NCI-H82 (cell line): ENCODE results near the gene DHH.

Source experiments
- DNase-seq: peaks from one replicate; lab custom pipeline; 2025; lab: John Stamatoyannopoulos, UW

Gene DHH

DNA sequence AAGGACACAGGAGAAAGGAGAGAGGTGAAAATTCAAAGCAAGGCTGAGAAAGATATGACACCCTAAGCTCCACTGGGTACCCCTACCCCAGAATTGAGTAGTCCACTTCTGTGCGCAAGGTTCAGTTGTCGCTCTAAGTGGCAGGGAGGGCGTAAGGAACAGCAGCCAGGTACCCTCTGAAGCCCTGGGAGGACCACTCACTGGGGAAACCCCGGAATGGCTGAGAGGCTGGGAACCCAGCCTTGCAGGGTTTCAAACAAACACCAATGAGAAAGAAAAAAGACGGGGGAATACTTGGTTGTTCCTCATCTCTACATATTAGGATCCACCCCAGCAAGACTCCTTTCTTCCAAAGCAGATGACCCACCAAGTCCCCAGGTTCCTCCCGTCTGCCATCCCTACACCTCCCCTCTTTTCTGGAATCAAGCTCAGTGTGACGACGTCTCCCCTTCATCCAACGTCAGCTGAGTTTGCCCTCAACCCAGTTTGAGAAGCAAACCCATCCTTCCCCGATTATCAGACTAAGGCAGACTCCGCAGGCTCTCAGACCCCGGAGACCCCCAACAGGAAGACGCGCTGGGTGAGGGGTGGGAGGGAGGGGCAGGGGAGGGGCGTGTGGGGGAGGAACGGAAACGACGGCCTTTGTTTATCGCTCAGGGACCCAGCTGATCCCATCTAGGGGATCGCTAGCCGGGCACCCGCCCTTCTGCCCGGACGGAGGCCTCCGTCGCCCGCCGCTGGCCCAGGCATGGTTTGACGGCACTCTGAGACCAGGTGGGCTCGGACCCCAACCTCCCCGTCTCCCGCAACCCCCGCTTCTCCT, 15.3 kb upstream of the DHH start:
- DNase-seq = peak; percentile 68

DNA sequence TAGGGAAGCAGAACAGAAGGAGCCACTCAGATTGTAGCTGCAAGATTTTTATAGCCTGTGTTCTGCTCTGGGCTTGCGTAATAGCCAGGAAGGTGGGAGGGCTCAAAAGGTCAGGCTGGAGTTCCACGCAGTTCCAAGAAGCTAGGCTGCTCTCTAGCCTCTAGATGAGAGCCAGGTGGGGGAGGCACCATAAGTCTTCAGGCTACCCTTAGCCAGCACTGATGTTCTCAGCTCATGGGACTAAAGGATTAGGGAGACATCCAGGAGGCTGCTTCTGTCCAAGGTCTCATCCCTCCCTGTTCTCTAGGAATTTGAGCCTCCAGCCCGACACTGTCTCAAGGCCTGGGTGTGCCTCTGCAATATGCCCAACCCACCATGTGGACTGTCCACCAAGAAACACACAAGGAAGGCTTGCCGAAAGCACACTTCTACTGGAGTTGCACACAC, 14.4 kb upstream of the DHH start:
- DNase-seq = peak; percentile 74

DNA sequence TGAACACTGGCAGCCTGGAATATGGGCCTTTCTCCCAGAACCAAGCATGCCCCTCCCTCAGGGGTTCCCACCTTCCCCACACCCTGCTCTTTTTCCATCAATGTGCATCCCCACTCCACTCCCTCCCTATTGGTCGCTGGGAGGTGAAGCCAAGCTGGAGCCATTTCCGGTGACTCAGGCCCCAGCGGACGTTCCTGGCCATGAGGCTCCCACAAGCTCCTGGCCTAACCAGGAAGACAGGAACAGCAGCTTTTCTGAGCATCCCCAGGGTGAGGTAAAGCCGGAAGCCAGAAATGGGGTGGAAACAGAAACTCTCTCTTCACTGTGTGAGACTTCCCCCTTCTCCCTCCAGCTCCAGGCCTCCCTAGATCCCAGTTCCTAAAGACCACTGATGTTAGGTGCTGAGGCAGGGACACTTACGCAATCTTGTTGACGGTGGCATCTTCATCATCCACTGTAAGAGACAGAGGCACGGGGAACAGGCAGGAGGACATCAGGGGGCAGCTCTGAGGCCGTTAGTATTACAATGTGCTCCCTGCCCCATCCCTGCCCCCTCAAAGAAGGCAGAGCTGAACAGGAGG, 11.0 kb upstream of the DHH start:
- DNase-seq = no peak

DNA sequence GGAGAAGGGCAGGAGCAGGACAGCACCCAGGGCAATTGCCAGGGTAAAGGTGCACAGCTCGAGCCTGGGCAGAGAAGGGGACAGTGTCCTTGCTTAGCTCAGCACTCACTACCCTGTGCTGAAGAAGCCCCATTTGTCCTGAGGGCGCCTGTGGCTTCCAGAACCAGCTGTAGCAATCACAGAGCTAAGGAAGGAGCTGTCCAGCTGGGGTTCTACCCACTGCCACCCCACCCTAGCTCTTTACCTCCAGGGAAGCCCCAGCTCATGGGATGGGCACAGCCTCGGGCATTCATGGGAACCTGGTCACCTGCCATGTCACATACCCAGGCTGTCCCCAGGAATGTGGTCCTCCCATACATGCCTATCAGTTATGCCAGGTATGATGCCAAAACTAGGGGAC, 10.2 kb upstream of the DHH start:
- no peak for DNase-seq

DNA sequence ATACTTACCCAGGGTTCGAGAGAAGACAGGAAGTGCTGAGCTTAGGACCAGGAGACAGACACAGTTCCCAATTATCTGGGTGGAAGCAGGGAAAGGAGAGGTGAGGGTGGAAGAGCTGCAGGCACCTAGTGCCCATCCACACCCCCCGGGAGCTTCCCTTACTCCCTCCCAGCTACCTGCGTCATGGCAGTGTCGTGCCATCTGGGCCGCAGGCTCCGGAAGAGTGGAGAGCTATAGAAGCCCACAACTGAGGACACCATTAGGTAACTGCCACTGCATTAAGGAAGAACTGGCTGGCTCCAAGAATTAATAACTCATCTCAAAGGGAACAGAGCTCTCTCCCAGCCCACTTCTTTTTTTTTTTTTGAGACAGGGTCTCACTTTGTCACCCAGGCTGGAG, 5.8 kb upstream of the DHH start:
- no peak for DNase-seq

DNA sequence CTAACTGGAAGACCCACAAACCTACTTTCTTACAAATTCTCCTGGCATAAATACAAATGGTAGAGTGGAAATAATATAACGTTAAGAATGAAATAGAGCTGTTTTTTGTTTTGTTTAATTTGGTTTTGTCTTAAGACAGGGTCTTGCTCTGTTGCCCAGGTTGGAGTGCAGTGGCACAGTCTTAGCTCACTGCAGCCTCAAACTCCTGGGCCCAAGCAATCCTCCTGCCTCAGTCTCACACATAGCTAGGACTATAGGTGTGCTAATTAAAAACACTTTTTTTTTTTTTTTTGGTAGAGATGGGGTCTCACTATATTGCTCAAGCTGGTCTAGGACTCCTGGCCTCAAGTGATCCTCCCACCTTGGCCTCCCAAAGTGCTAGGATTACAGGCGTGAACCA, 4.1 kb upstream of the DHH start:
- DNase-seq = no peak

DNA sequence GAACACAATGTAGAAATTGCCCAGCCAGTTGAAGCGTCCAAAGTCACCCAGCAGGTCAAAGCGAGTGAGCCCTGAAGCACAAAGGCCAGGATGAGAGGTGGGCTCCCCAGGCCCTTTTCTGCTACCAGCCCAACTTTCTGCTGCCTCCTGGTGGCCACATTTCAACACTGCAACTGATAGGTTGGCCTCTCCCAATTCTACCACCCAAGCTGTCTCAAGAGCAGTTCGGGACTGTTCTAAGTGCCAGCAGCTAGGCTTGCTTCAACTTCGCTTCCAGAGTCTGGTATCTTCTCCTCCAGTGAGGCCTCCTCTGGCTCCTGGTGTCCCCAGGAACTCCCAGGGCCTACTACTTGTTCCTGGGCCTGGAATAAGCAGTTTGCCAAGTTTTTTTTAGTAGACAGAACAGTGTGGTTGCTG, 3.4 kb upstream of the DHH start:
- peak; percentile 75 for DNase-seq

DNA sequence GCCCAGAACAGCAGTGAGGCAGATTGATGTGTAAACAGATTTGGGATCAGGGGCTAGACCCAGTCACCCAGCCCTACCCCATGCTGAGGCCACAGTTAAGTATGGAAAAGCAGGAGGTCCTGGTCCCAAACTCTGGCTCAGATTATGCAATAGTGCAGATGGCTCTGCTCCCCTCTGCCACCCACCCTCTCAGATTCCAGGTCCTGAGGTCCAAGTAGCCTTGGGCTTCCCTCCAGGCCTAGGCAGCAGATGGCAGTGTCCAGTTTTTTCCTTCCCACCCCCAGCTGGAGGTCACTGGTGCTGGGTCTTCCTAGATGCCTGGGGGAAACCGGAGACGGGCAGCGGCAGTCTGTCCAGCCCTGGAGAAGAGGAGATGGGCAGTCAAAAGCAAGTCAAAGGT, 2.8 kb upstream of the DHH start:
- no peak for DNase-seq

DNA sequence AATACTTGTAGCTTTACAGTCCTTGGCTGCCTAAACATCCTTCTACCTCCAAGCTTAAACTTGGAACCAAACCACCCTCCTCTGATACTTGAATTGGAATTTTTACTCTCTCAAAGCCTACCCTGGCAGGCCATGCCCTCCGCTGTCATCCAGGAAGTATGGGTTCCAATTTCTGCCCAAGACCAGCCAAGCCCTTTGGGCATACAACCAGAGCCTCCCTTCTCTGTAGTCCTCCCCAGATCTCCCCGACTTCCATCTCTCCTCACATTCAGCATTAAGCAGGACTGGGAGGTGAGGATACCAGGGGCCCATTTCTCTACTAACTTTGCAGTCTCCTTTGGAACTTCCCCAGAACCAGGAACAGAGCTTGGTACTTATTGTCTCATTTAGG, 369 bp upstream of the DHH start:
- no peak for DNase-seq

DNA sequence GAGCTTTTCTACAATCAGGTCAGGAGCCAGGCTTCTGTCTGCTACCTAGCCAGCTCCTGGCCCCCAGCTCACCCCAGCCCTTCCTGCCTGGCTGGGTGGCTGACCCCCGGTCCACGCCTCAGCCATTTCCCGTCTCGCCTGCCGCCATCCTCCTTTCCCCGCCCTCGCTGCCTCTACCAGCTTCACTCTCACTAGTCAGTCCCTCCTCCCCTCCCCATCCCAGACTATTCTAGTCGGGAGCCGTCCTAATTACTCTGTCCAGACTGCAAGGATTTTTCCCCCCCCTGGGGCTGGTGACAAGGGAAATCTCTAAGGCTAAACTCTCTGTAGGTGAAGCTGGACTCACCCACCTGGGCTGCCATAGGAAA, 825 bp downstream of the DHH start:
- DNase-seq = peak; percentile 53

DNA sequence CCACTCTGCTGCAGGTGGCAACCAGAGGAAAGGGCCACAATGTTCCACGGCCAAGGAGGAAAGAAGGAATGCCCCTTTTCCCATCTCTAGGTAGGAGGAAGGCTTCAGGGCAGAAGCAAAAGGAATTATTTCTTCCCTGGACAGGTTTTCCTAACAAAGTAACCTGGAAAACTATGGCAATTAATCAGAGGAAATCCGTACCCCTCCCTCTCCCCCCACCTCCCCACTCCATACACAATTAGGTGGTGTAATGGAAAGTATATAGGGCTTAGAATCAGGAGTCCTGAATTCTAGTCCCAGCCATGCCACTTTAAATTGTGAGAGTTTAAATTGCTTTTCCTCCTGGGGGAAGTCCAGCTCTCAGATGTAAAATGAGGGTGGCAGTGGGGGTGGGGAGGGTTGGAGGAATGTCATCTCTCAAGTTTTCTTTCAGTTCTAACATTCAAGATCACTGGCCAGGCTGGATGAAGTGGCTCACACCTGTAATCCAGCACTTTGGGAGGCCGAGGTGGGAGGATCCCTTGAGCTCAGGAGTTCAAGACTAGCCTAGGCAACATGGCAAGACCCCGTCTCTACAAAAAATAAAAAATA, 1.7 kb downstream of the DHH start:
- no peak for DNase-seq

DNA sequence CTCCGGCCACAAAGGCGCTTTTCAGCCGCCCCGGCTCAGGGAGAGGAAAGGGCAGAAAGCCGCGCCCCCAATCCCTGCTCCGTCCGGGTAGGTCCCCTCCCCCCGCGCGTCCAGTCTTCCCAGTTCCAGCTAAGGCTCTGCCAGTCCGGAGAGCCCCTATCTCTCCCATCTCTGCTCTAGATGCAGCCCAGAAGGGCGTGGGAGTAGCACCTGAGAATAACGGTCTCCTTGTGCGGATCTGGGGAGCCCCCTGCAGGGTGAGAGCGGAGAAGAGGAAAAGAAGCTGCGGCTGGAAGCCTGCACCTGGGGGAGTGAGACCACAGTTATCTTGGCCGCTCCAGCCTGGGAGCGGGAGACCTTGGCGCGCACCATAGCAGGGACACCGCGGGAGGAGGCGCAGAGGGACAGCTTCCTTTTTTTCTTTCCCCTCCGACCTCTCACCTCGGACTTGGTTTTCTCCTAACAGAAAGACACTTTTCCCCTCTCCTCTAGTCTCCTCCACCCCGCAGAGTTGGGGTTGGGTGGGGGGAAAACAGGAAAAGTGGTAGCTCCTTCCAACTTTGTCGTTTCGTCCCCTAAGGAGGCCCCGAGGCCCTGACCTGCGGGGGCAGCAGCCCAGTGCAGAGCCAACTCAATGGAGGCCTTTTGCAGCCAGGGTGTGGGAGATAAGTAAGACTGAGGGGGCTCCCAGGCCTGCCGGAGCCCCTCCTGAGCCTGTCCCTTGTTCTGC, 2.4 kb downstream of the DHH start:
- DNase-seq = peak; percentile 84

DNA sequence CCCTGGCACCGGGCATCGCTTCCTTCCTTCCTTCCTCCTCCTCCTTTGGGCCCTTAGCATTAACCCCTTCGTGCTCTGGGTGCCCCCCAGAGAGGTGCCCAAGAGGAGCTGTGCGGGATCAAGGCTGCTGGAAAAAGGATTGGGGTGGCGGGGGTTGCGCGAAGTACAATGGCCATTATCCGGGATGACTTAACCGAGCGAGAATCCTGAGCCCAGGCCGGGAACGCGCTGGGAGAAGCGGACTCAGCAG, 2.8 kb downstream of the DHH start:
- no peak for DNase-seq

DNA sequence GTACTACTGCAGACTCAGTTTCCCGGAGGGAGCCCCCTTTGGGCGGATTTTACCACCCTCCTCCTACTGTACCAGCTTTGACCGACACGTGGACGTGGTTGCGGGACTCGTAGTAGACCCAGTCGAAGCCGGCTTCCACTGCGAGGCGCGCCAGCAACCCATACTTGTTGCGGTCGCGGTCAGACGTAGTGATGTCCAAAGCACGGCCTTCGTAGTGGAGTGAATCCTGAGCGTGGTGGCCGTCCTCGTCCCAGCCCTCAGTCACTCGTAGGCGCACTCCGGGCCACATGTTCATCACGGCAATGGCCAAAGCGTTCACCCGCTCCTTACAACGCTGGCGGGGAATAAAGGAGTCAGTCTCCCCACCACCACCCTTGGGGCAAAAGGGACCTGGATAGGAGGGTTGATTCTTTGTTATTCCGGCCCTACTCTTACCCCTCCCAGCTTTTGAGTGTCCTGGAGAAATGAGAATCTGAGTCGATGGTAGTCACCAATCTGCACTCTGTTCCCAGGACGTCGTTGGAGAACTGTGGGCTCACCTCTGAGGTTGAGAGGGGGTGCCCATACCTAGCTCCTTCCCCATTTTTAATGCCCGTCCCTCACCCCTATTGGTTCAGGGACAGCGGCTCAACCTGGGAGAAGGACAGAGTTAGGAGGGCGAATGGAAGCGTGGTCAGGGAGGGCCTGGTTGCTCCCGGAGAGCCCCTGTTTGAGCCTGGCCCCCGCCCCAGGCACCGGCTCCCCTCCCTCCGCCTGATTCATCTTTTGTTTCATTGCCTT, 3.4 kb downstream of the DHH start:
- no peak for DNase-seq

DNA sequence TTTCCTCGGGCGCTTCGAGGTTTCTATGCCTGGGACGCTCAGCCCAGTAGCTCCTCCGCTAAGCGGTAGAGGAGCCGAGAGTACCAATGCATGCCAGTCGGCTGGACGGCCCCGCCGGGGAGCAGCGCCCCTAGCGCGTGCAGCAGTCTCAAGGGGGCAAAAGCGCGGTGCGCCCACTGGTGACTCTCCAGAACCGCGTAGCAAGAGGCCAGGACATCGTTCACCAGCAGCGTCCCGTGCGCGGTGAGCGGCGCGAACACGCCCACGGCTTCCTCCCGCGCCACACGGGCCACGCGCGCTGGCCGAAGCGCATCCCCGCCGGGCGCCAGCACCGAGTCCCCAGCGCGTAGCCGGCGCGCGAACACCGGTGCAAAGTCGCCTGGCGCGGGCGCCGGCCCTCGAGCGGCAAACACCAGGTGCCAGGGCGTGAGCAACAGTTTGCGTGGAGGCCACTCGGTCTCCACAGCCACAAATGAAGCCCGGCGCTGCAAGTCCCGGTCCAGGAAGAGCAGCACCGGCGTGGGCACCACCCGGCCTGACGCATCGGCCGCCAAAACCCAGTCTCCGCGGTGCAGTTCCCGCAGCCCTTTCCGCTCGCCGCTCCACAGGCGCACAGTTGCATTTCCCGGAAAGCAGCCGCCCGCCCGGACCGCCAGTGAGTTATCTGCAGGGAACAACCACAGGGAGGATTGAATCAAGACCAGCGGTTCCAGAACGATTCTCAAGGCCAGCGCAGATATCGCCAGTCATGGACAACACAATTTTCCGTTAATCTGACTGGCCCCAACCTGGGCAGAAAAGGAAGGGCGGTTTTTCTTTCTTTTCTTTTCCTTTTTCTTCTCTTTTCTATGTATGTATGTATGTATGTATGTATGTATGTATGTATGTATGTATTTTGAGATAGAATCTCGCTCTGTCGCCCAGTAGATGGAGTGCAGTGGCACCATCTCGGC, 4.5 kb downstream of the DHH start:
- DNase-seq = peak; percentile 48

DNA sequence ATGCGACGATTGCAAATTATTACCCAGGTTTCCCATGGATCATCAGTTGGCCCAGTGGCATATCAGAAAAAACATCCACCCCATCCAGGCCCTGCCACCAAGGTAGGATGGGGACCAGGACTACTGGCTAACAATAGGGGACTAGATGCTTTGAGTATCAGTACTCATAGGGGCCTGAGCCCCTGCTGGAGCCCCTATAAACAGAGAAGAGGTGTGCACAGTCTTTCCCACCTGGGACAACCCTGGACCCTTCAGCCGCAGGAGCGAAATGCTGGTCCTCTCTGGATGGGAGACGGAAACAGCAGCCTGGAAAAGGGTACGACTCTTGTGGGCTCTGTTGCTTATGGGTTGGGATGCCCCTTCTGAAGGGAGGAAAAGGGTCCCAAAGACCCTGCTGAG, 5.7 kb downstream of the DHH start:
- DNase-seq = no peak

DNA sequence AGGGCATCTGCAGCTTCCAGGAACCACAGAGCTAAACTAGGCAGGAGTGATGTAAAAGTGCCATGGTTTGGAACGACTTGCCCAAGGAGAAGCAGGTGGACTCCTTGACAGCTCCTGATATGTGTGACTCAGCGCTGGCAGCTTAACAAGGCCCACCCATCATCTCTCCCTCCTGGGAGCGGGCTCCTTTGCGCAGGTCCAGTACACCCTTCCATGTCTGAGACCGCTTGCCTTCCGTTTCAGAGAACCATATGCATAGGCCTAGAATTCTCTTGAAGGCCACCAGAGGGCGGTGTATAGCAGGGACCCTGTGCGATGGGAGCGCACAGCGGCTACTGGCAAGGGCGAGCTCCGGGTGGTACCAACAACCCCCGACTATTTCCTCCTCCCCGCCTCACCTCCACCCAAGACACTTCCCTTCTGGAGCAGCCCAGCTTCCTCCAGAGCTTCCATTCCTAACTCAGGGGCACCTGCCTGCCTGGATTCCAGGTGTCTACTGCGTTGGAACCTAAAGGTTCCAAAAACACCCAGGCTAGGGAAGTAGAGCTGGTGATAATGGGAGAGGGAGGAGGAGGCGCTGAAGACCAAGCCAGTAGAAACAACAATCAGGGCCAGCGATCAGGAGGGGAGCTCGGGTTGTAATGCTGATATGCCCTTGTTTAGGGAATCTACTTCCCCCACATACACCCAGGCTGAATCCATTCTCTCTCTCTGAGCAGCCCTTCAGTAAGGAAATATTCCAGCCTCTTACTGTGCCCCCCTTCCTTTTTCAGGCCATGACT, 6.3 kb downstream of the DHH start:
- peak; percentile 98 for DNase-seq

DNA sequence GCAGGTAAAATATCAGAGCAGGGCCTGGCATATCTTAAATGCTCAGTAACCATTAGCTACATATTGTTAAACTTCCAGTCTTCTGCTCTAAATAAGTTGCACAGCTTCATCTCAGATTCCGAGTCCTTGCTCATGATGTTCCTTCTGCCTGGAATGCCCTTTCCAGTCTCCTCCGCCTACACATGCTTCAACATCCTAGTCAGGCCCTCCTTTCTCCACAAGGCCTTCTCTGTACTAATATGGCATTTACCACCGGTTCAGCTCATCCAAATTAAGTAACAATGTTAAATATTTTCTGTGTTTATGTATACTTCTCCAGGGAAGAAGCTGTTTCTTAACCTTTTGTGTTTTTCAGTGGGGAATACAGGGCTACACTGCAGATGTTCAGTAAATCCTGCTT, 8.5 kb downstream of the DHH start:
- DNase-seq = no peak

DNA sequence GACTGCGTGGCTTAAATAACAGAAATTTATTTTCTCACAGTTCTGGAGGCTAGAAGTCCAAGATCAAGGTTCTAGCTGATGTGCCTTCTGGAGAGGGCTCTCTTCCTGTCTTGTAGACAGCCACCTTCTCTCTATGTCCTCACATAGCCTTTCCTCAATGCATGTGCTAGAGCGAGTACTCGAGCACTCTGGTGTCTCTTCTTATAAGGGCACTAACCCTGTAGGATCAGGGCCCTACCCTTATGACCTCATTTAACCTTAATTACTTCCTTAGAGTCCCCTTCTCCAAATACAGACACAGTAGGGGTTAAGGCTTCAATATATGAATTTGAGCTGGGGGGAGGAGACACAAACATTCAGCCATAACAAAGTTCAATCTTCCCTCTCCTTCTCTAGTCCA, 10.2 kb downstream of the DHH start:
- no peak for DNase-seq

DNA sequence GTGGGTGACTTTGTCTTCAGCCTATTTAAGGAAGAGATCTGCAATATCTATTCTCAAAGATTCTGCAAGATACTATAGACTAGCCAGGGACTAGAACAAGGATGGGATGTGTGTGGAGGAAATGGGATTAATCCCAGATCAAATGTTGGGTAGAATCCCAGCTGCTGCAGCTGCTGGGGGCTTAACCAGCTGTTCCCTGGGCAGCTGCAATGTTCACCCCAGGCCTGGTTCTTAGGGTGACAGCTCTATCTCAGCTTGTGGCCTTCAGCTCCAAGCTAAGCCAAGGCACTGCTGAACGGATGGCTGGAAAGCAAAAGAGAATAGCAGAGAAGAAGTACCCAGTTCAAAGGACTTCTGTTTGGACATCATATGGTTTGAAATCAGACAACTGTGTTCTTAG, 14.8 kb downstream of the DHH start:
- DNase-seq = peak; percentile 70
